Mesendoderm (in vitro differentiated cells): ENCODE data around the gene MAPK9.

Experiments
- DNase-seq: peaks from one replicate; pipeline ENCODE4 v3.0.0; 2013
- H2AK5ac ChIP-seq: 2 replicates; pipeline ENCODE4 v1.6.1; 2013; ENCODE audit warnings: low read length, inconsistent platforms
- H2BK120ac ChIP-seq: 2 replicates; pipeline ENCODE4 v1.6.1; 2013; ENCODE audit warnings: low read depth, mild to moderate bottlenecking, low read length, moderate library complexity, mixed read lengths
- H2BK15ac ChIP-seq: replicated peaks from 2 replicates; pipeline ENCODE4 v1.6.1; 2013; ENCODE audit warnings: low read depth, mild to moderate bottlenecking, moderate library complexity
- H2BK5ac ChIP-seq: 2 replicates; pipeline ENCODE4 v1.6.1; 2013; ENCODE audit warnings: low read length, inconsistent platforms
- H3K18ac ChIP-seq: 2 replicates; pipeline ENCODE4 v1.6.1; 2013; ENCODE audit warnings: mild to moderate bottlenecking, low read length, mixed read lengths
- H3K23ac ChIP-seq: one replicate; pipeline ENCODE4 v1.6.1; 2013; ENCODE audit warnings: low read length
- H3K27ac ChIP-seq: 2 replicates; pipeline ENCODE4 v1.5.1; 2013; ENCODE audit warnings: low read depth, mild to moderate bottlenecking, inconsistent platforms, low read length, moderate library complexity
- H3K27me3 ChIP-seq: 2 replicates; pipeline ENCODE4 v1.6.1; 2013; ENCODE audit warnings: low read length, control low read depth, mild to moderate bottlenecking, inconsistent platforms; ENCODE audit not compliant: insufficient read depth, poor library complexity
- H3K36me3 ChIP-seq: 2 replicates; pipeline ENCODE4 v1.6.1; 2013; ENCODE audit warnings: low read length, inconsistent platforms; ENCODE audit not compliant: control insufficient read depth, insufficient read depth
- H3K4ac ChIP-seq: one replicate; pipeline ENCODE4 v1.6.1; 2013; ENCODE audit warnings: low read depth, mild to moderate bottlenecking, low read length, moderate library complexity
- H3K4me1 ChIP-seq: 2 replicates; pipeline ENCODE4 v1.6.1; 2013; ENCODE audit warnings: low read depth, low read length, inconsistent platforms; ENCODE audit not compliant: control insufficient read depth
- H3K4me2 ChIP-seq: 2 replicates; pipeline ENCODE4 v1.6.1; 2013; ENCODE audit warnings: low read length
- H3K4me3 ChIP-seq: 2 replicates; pipeline ENCODE4 v1.5.1; 2013; ENCODE audit warnings: mild to moderate bottlenecking, low read length
- H3K56ac ChIP-seq: one replicate; pipeline ENCODE4 v1.6.1; 2013; ENCODE audit warnings: low read length
- H3K79me1 ChIP-seq: 2 replicates; pipeline ENCODE4 v1.6.1; 2013; ENCODE audit warnings: low read length, inconsistent platforms
- H3K79me2 ChIP-seq: 2 replicates; pipeline ENCODE4 v1.6.1; 2013; ENCODE audit warnings: mild to moderate bottlenecking, low read length; ENCODE audit not compliant: control insufficient read depth, insufficient read depth
- H3K9ac ChIP-seq: 2 replicates; pipeline ENCODE4 v1.6.1; 2013; ENCODE audit warnings: low read length, inconsistent platforms
- H4K5ac ChIP-seq: one replicate; pipeline ENCODE4 v1.6.1; 2013; ENCODE audit warnings: low read length
- H4K8ac ChIP-seq: one replicate; pipeline ENCODE4 v1.6.1; 2013; ENCODE audit warnings: low read depth, mild to moderate bottlenecking, control low read depth, low read length, moderate library complexity
- WGBS: extraction: QIAGEN DNeasy Blood & Tissue Kit; methylation state at CpG from one replicate; pipeline ENCODE4 v1.1.7; 2013; ENCODE audit warnings: low lambda C conversion rate, missing lambda C conversion rate; ENCODE audit not compliant: insufficient coverage; ENCODE audit errors: extremely low coverage; 5-methylcytosine and 5-hydroxymethylcytosine counted together

Gene MAPK9

DNA sequence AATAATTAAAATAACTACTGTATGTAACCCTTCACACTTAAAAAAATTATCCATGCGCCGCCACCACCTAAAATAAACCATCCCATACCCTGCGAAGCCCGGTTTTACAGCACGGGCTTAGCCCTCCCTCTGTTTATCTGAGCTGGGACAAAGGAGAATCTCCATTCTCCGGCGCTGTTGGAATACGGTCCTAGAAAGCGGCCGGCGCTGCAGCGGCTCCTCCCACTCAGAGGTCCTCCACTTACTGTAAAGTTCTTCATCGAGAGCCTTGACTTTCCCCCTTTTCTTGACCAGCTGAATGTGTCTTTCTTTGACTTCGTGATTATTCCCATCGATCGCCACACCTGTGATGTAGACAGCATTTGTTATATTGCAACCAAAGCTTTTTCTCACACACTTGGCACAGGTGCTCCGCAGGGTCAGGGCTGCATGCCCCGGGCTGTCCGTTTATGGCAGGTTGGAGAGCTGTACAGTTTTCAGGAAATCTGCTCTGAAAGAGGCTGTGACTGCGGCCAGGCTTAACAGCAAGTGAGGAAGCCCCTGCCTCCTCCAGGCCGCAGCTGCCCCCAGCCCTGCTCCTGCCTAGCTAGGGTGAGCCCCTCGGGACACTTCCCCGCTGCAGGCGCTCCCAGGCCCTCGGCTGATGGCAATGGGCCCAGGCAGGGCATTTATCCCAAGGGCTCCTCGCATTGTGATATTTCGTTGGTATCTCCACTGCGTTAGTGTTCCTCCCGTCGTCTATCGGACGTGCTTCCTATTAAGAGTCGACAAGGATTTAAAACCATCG lies 44.5 kb upstream of the MAPK9 start:
- H2AK5ac ChIP-seq: no peak overlapping the region
- H2BK120ac ChIP-seq: no peak overlapping the region
- no peak overlapping the region for H3K56ac ChIP-seq
- no peak overlapping the region for H3K18ac ChIP-seq
- no peak overlapping the region for H3K4me3 ChIP-seq
- H3K4me2 ChIP-seq: no peak overlapping the region
- H3K4me1 ChIP-seq: peaks cover 2% of the 10 kb centered on the region
- no peak overlapping the region for H2BK15ac ChIP-seq
- H3K4ac ChIP-seq: no peak overlapping the region
- H3K9ac ChIP-seq: no peak overlapping the region
- no peak overlapping the region for H4K5ac ChIP-seq
- WGBS: 100% methylated on average over 2 of the region's 34 CpGs
- H4K8ac ChIP-seq: no peak overlapping the region
- no peak overlapping the region for H3K27ac ChIP-seq
- peaks cover 14% of the 10 kb centered on the region for H3K36me3 ChIP-seq
- no peak overlapping the region for H2BK5ac ChIP-seq
- H3K79me1 ChIP-seq: peaks cover 2% of the 10 kb centered on the region
- H3K79me2 ChIP-seq: peaks cover 10% of the 10 kb centered on the region
- no peak for DNase-seq
- no peak overlapping the region for H3K23ac ChIP-seq
- no peaks in the 10 kb centered on the region for H3K27me3 ChIP-seq

DNA sequence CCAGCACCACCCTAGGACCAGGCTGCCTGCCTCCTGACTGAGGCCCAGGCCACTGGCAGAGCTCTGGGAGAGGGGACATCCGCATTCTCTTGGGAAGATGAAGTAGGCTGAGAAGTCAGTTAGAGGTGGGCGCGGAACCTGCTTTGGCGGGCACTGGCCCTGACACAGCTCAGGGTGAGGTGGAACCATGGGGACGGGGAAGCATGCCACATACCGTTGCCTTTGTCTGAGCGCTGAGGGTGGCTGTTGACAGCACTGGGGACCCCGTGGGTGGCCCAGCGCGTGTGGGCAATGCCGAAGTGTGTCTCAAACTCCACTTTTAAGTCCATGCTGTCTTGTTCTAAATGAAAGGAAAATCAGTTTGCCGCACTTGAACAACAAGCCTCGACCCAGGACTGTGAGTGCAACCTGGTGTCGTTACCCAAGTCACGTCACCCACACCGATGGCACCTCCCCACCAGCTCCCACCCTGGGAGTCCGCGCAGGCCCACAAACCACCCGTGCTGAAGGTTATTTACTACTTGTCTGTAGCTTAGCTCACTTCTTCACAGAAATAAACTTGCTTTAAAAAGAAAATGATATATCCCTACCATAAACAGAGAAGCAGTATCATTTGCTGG lies 43.8 kb upstream of the MAPK9 start:
- no peaks in the 10 kb centered on the region for H3K27me3 ChIP-seq
- H3K4me3 ChIP-seq: no peak overlapping the region
- no peak overlapping the region for H3K18ac ChIP-seq
- no peak overlapping the region for H3K4ac ChIP-seq
- H4K5ac ChIP-seq: no peak overlapping the region
- DNase-seq: no peak
- H2BK15ac ChIP-seq: no peak overlapping the region
- H2AK5ac ChIP-seq: no peak overlapping the region
- peaks cover 1% of the 10 kb centered on the region for H3K79me1 ChIP-seq
- H3K9ac ChIP-seq: no peak overlapping the region
- peaks cover 14% of the 10 kb centered on the region for H3K36me3 ChIP-seq
- no peak overlapping the region for H3K4me2 ChIP-seq
- no peak overlapping the region for H2BK120ac ChIP-seq
- no peak overlapping the region for H2BK5ac ChIP-seq
- H3K4me1 ChIP-seq: peaks cover 10% of the 10 kb centered on the region
- H3K56ac ChIP-seq: no peak overlapping the region
- H3K27ac ChIP-seq: no peak overlapping the region
- H4K8ac ChIP-seq: no peak overlapping the region
- H3K23ac ChIP-seq: no peak overlapping the region
- H3K79me2 ChIP-seq: peaks cover 6% of the 10 kb centered on the region
- no CpG with 5 or more reads among the region's 19 CpGs for WGBS

DNA sequence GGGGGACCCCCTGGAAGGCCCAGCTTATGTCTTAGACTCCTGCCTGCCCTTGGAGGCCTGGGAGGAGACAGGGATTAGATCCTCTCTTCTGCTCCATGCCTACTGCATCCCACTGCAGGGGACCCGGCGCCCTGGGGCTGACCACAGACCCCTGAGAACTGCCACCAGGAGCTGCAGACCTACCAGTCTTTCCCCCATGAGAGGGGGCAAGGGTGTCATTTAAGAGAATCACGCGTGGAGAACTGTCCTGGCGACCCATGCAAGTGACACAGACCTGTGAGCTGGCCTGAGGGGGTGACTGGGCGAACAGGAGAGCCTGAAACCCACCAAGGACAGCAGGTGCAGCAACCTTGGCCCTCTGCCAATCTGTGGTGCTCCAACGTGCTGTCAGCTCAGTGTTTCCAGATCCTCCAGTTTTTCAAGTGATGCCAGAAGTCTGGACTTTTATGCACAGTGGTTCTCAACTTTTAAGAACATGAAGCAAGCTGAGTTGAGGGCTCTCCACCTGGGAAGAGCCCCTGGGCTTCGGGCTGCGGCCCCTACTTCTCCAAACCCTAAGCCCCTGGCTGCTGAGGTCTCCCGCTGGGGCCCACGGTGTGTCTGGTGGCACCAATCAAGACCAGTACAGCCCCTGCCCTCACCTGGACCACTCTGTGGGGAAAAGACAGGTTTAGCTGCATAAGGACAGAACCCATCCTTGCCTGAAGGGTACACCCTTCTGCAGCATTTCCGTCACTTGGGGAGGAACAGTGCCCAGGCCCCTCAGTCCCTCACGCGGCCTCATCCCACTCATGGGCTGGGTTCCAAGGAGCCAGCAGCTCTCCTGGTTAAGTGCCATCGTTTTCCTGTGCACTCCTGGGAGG lies 43.1 kb upstream of the MAPK9 start:
- peaks cover 14% of the 10 kb centered on the region for H3K36me3 ChIP-seq
- H3K9ac ChIP-seq: no peak overlapping the region
- H2AK5ac ChIP-seq: no peak overlapping the region
- H3K18ac ChIP-seq: no peak overlapping the region
- no peak overlapping the region for H3K23ac ChIP-seq
- no peak overlapping the region for H2BK120ac ChIP-seq
- H3K79me2 ChIP-seq: peaks cover 5% of the 10 kb centered on the region
- H3K4me1 ChIP-seq: peaks cover 12% of the 10 kb centered on the region
- H3K79me1 ChIP-seq: no peaks in the 10 kb centered on the region
- no peak overlapping the region for H4K8ac ChIP-seq
- H4K5ac ChIP-seq: no peak overlapping the region
- H3K27ac ChIP-seq: no peak overlapping the region
- WGBS: no CpG with 5 or more reads among the region's 15 CpGs
- H3K4ac ChIP-seq: no peak overlapping the region
- no peak overlapping the region for H2BK5ac ChIP-seq
- no peak overlapping the region for H2BK15ac ChIP-seq
- no peak overlapping the region for H3K56ac ChIP-seq
- no peak overlapping the region for H3K4me2 ChIP-seq
- H3K4me3 ChIP-seq: no peak overlapping the region
- DNase-seq: no peak
- H3K27me3 ChIP-seq: no peaks in the 10 kb centered on the region

DNA sequence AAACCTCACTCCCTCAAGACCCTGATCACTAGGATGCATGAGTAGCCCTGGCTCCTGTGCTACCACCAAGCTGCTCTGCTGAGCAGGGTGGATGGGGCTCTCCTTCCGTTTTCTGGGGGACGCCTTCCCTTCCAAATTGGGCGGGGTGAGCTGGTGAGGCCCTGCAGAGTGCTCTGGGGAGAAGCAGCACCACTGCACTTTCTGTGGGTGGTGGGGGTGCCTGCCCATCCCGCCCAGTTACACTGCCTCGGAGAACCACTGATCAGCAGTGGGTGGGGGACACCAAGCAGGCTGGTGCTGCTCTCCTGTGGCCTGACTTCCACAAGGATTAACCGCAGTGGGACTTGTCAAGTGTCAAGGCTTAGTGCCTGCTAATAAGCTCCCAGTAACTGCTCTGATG lies 42.3 kb upstream of the MAPK9 start:
- no peak overlapping the region for H3K4me3 ChIP-seq

DNA sequence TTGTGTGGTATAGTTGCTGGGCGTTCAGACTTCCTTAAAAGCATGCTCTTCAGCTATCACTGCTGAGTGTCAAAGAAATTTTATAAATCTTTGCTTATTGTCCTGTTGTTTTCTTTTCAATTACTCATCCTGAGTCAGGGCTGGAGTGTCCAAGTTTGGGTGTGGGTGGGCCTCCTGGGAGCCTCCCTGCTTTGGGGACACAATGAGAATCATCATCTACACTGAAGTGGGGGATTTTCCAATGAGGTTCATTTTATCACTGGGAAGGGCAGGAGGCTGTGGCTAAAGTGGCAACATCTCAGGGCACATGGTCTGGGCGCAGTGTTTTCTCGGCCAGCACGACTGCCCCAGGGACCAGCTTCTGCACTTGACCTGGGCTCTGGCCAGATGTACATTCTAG lies 41.8 kb upstream of the MAPK9 start:
- no peaks in the 10 kb centered on the region for H3K27me3 ChIP-seq
- H3K23ac ChIP-seq: no peak overlapping the region
- H4K5ac ChIP-seq: no peak overlapping the region
- no peak overlapping the region for H3K4me3 ChIP-seq
- H2BK15ac ChIP-seq: no peak overlapping the region
- H3K36me3 ChIP-seq: peaks cover 14% of the 10 kb centered on the region
- no peak overlapping the region for H3K56ac ChIP-seq
- WGBS: no CpG with 5 or more reads among the region's 4 CpGs
- no peak overlapping the region for H2AK5ac ChIP-seq
- no peak overlapping the region for H3K4ac ChIP-seq
- DNase-seq: no peak
- no peak overlapping the region for H3K4me2 ChIP-seq
- no peak overlapping the region for H3K9ac ChIP-seq
- peaks cover 2% of the 10 kb centered on the region for H3K79me1 ChIP-seq
- H3K27ac ChIP-seq: no peak overlapping the region
- no peak overlapping the region for H3K18ac ChIP-seq
- H2BK5ac ChIP-seq: peak overlapping the region; percentile 49
- no peaks in the 10 kb centered on the region for H3K79me2 ChIP-seq
- H3K4me1 ChIP-seq: peaks cover 12% of the 10 kb centered on the region
- H2BK120ac ChIP-seq: no peak overlapping the region
- H4K8ac ChIP-seq: no peak overlapping the region

More for the DNA sequence above, 42.3 kb upstream of the MAPK9 start:
- H3K27ac ChIP-seq: no peak overlapping the region
- no peak overlapping the region for H2AK5ac ChIP-seq
- H2BK5ac ChIP-seq: peak overlapping the region; percentile 49
- H3K56ac ChIP-seq: no peak overlapping the region
- no peaks in the 10 kb centered on the region for H3K79me2 ChIP-seq
- H3K27me3 ChIP-seq: no peaks in the 10 kb centered on the region
- H2BK120ac ChIP-seq: no peak overlapping the region
- H4K8ac ChIP-seq: no peak overlapping the region
- H3K18ac ChIP-seq: no peak overlapping the region
- H3K9ac ChIP-seq: no peak overlapping the region
- no peak overlapping the region for H3K23ac ChIP-seq
- H2BK15ac ChIP-seq: no peak overlapping the region
- no CpG with 5 or more reads among the region's 6 CpGs for WGBS
- peaks cover 14% of the 10 kb centered on the region for H3K36me3 ChIP-seq
- no peak for DNase-seq
- peaks cover 12% of the 10 kb centered on the region for H3K4me1 ChIP-seq
- H3K79me1 ChIP-seq: peaks cover 2% of the 10 kb centered on the region
- no peak overlapping the region for H3K4ac ChIP-seq
- H4K5ac ChIP-seq: no peak overlapping the region
- H3K4me2 ChIP-seq: no peak overlapping the region
